Stimulated activated CD8-positive, alpha-beta memory T cell treated with anti-CD3 and anti-CD28 coated beads, Interleukin-2, amount 100 ng/mL, for 1 hour (primary cell): Measurements from ENCODE around the gene DIAPH3.

Source experiments
- DNase-seq, 2 donors: peaks; one replicate each; pipeline ENCODE4 v3.0.0-alpha.2; 2020; ENCODE audit warnings: low read depth in 2 of 2

The DIAPH3 gene

DNA sequence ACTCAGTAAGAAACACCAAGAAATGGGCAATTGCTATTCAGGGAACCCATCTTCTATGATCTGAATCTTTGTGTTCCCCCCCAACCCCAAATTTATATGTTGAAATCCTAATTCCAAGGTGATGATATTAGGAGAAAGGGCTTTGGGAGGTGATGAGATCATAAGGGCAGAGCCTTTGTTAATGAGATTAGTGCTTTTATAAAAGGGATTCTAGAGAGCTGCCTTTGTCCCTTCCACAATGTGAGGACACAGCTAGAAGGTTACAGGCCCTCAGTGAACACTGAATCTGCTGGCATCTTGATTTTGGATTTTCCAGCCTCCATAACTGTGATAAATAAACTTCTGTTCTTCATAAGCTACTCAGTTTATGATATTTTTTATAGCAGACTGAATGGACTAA is 376.0 kb downstream of the DIAPH3 start:
- no peak for DNase-seq

DNA sequence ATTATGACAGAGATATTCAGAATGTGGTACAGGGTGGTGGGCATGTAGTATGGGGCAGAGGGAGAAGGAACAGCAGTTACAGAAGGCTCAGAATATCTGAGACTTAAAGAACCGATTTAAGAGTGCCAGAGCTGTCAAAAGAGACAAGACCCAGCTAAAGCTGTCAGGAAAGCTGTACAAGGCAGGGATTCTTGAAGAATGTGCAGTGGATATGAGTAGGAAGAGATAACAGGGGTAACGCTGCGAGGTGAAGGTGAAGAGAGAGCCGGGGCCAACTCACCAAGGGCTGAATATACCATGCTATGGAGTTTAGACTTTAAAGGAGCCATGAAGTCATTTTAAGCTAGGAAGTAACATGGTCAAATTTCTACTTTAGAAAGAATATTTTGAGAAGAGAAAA is 381.0 kb downstream of the DIAPH3 start:
- no peak for DNase-seq

- DNase-seq = no peak
These were observed 383.7 kb downstream of the DIAPH3 start for GRCh38 chr13:59780058-59780457.

- no peak for DNase-seq
These were observed 386.6 kb downstream of the DIAPH3 start for GRCh38 chr13:59776924-59777690.

DNA sequence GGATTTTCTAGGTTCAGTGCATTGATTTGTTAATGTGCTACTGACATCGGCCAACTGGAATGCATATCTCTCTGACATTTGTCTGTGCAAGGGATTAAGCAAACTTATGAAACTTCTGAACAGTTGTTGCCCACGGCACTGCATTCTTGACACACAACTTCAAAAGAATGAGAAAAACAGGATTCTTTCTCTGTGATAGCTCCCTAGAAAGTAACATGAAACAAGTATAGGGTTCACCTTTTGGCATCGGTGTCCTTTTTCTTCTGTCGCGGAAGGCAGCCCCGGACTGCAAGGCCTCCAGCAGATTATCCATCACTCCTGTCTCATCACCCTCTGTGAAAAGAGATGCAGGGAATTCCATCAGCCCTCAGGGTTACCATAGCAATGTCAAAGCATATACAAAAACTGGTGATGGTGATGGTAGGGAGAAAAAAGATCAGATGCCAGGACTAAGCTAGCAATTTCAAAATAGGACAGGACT is 389.2 kb downstream of the DIAPH3 start:
- no peak for DNase-seq

DNA sequence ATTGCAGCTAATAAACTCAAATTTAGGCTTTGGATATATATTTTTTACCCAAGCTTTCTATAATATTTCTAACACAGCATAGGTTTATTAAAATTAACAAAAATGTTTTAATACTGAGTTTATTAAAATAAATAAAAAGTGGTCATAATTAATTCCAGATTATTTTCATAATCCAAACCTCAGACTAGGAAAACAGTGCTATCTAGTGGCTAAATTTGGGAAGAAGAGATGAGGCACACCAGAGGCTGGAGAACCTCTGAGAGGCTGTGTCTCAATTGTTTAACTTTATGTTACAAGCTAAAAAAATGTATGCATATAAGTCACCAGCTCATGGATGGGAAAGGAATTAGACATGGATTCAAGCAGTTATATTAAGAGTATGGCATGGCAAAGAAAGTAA is 392.5 kb downstream of the DIAPH3 start:
- DNase-seq = no peak

GRCh38 chr13:59770451-59770850 is 393.3 kb downstream of the DIAPH3 start:
- no peak for DNase-seq

DNA sequence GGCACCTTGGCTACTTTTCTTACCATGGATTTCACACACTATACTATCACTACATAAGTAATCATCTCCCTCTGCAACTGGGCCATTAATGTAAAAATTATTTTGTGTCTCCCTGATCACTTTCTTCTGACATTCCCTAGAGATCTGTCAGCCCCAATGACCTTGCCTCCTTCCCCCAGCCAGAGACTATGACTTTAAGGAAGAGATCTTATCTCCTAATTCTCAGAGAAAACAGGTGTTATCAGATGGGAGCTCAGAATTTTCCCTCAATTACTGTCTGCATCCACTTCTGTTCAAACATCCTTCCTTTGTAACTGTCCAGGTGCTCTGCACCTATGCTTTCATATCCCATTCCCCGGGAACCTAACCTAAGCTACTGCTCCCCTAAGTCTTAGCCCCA is 397.5 kb downstream of the DIAPH3 start:
- no peak for DNase-seq

DNA sequence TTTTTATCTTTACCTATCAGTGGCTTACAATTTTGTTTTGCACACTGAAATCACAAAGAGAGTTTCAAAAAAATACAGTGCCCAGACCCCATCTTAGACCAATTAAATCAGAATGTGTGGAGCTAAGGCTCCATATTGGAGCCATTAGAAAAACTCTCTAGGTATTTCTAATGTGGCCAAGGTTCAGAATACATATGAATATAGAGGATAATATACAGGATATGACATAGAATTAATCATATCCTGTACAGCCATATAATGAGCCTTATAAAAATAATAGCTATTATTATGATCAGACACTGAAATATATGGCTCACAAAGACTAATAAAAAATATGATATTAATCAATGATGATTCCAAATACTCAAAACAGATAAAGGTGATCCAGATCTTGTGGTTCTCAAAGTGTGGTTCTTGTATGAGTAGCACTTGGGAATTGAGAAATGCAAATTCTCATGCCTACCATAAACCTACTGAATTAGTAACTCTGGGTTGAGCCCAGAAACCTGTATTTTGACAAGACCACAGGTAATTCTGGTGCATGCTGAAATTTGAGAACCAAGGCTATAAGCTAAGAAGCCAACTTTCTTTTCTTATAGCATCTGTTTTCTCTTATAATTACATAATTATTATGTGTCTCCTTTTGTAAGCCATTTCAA is 408.0 kb downstream of the DIAPH3 start:
- no peak for DNase-seq

DNA sequence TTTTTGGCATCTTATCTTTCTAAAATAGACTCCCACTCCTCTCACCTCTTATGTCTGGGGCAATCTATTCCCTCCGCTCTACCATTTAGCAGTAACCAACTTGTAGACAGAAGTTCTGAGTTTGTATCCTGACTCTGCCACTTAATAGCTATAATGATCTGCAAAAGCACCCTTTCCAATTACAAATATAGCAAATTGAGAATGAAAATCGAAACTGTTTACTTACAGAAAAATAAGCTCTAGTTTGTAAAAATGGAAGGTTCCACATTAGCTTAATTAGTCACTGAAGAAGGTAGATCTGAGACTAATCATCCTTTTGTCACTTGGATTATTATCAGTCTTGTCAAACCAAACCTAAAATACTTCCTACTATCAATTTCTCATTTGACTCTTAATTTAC is 409.3 kb downstream of the DIAPH3 start:
- no peak for DNase-seq

DNA sequence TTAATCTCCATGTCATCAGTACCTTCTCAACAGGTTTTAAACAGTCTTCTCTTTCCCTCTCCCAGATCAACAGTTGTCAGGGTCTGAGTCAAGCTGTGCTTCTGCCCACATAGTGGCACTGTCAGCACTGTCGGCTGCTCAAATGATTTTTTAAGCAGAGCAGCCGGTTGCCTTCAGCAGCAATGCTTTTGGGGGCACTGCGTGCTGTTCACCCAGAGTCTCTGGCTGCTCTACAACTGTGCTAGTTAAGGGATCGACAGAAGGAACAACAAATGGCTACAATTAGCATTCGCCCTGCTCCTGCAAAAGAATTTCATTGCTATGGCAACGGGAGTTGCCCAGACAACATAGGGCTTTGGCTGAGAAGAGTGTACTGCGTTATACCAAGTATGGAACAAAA is 412.9 kb downstream of the DIAPH3 start:
- no peak for DNase-seq

DNA sequence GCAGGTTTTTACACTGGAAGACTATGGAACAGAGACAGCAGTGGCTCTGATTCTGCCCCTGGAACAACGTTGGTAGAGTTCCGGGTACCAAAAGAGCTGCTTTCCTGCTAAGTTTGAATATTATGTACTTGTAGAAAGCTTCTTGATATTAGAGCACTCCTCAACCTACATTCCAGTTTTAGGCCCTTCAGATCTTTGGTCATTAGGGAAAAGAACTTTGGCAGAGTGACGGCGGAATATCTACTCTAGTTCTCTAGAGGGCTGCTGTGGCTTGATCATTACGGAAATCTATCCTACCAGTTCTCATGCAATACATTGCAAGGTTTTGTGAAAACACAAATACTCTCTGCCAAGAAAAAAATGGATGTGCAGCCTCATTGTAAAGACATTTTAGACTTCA is 415.7 kb downstream of the DIAPH3 start:
- no peak for DNase-seq

DNA sequence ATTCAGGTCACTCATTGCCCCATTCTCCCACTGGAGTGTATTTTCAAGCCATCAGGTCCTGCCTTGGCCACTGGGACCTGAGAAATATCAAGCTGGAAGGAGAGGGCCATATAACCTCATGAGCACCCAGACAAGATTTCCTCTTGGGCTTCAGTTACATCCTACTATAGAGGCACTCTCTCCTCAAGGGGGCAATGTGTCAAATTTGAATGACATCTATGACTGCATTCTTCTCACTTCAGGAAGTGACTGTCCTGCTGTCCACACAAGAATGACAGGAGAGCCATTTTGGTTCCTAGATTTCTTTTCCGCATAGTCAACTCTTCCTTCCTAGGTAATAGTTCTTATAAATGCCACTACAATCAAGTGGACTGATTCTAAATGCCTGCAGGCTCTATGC is 416.2 kb downstream of the DIAPH3 start:
- DNase-seq = no peak

DNA sequence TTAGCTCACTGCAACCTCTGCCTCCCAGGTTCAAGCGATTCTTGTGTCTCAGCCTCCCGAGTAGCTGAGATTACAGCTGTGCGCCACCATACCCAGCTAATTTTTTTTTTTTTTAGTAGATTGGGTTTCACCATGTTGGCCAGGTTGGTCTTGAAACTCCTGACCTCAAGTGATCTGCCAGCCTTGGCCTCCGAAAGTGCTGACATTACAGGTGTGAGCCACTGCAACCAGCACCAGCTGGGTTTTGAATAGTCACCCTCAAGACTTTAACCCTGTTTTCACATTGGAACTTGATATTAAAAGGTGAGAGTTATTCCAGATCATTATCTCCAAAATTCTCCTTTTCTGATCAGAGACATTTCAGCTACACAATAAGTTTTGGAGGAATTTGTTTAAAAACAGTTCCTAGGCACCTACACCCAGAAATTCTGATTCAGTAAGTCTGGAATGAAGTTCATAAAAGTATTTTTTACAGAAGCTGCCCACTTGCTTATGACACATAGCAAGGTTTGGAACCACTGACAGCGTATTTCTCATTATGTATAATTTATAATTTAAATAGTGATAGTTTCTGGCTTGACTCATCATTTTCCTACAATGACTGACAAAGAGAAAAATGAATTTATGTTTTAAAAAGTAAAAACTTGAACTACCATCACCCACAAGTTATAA is 417.3 kb downstream of the DIAPH3 start:
- DNase-seq = no peak

GRCh38 chr13:59745392-59745788 is 418.3 kb downstream of the DIAPH3 start:
- DNase-seq = no peak

DNA sequence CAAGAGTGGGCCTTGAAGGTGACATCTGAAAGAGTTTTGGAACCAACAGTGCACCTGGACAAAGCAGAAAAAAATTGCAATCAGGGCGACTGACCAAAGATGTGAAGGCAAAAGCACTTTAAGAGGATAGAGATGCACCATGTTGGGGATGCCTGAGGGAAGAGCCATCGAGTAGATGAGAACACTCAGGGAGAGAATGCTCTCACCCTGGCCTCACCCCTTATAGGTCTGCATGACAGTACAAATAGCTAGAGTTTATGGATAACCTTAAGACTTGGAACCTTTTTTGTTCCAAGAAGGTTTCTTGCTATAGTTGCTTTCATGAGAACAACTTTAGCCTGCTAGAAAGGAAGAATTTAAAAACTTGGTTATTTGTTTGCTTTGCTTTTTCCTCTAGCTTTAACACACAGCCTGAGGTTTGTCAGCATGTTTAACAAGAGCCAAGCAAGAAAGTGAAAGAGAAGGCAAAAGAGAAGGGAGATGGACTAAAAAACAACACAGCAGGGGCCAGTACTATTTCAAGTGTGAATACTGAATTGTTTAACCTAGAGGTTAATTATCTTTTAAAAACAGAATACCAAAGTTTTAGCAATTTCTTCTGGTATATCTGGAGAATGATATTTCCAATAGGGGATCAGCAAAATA is 418.9 kb downstream of the DIAPH3 start:
- DNase-seq = no peak

- DNase-seq = no peak
These were observed 420.5 kb downstream of the DIAPH3 start for GRCh38 chr13:59743195-59743594.

GRCh38 chr13:59742467-59742866 is 421.3 kb downstream of the DIAPH3 start:
- DNase-seq = no peak

DNA sequence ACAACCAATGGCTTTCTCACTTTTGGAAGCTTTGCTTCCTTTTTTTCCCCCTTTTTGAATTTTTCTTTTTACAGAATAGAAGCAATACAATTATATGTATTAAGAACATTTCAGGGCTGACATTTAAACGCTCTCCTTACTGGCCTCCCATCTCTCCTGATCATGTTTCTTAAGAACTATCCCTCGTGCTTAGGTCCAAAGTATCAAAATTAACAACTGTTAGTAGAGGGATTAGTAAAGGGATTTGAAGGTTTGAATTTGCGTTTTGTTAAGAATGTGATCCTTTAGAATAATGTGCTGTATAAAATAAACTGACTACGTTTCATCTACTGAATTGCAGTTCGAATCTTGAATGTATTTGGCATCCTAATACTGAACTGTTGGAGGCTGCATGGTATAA is 424.8 kb downstream of the DIAPH3 start:
- no peak for DNase-seq

- no peak for DNase-seq
These were observed 429.3 kb downstream of the DIAPH3 start for GRCh38 chr13:59734393-59734792.

- DNase-seq = no peak
These were observed 430.0 kb downstream of the DIAPH3 start for GRCh38 chr13:59733744-59734143.

GRCh38 chr13:59730026-59730425 is 433.7 kb downstream of the DIAPH3 start:
- DNase-seq = no peak
